Measurements from ENCODE around the gene RAB5B. TPM values are rescaled to one million over a fixed set of nuclear protein-coding genes. Genes with fewer than 3 reads are reported as not detected.

RAB5B gene
- total and polyA plus RNA-seq, 2 experiments from 2014 or later: 58.6 to 66.6 TPM

DNA sequence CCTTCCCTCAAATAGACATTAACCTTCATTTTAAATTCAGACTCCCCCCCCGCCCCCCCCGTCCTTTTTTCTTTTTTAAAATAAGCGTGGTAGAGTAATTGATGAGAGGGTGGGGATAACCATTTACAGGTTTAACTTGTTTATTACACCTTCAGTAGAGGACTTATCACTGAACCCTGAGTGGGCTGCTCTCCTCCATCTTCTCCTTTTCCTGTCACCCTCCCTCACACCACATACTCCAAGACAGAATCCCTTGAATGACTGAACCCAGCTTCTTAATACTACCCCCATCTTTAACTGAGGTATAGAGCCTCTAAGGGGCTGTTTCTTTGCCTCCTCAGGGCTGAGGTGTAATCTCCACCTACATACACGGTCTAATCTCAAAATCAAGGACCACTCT, 43.3 kb downstream of the RAB5B start:
- TF ChIP-seq EZH2phosphoT487 (IDR thresholded peaks at IDR 0.05; ENCODE audit: insufficient read depth, low read depth): no peak
- TF ChIP-seq EZH2 (IDR thresholded peaks at IDR 0.05; ENCODE audit: insufficient read depth, poor library complexity, severe bottlenecking): no peak
- whole genome bisulfite sequencing, 2 experiments (ENCODE audit: low coverage in 1 of 2, low lambda C conversion rate in 2 of 2, missing lambda C conversion rate in 2 of 2): 94 to 97% methylated on average over 4 of the region's 4 CpGs

DNA sequence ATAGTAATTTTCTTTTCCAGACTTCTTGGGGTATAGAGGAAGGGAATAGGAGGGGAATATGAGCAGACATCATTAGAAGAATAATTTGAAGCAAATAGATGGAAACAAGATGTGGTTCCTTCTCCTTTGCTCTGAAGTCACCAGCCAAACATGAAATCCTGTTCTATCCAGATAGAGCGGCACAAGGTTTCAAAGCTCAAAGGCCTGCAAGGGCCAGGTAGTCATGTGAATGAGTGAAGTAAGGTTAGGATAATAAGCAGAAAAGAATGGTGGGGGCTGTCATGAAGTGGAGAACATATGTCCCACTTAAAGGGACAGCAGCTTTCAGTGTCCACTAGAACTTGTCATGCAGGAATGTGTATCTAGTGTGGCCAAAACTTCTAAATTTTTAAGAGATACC, 44.5 kb downstream of the RAB5B start:
- 100% methylated on average over 1 of the region's 1 CpG for WGBS, 2 experiments (ENCODE audit: low coverage in 1 of 2, low lambda C conversion rate in 2 of 2, missing lambda C conversion rate in 2 of 2)
- H3K27ac ChIP-seq: no peak overlapping the region
- H3K79me2 ChIP-seq (ENCODE audit: insufficient read depth): no peaks in the 10 kb centered on the region

More for the DNA sequence above, 43.3 kb downstream of the RAB5B start:
- Histone ChIP-seq H3K27me3 (replicated peaks; ENCODE audit: insufficient read depth) (no peaks in the 10 kb centered on the region), H3F3A (ENCODE audit: insufficient read depth) (no peaks in the 10 kb centered on the region), H3K4me1 (ENCODE audit: insufficient read depth) (no peaks in the 10 kb centered on the region), H3K36me3 (ENCODE audit: low read depth) (no peaks in the 10 kb centered on the region), H3K79me2 (ENCODE audit: insufficient read depth) (no peaks in the 10 kb centered on the region), H3K9me2 (ENCODE audit: insufficient read depth) (no peaks in the 10 kb centered on the region), H3K9ac (no peak overlapping the region), H2AFZ (no peak overlapping the region), H4K20me1 (ENCODE audit: insufficient read depth) (no peaks in the 10 kb centered on the region), H3K4me3 (no peak overlapping the region), H3K9me3 (ENCODE audit: low read depth) (no peaks in the 10 kb centered on the region), H3K4me2 (ENCODE audit: unreplicated experiment) (no peak overlapping the region), H3K27ac (no peak overlapping the region)
- no peak for DNase-seq
- in situ Hi-C loops (cut with MboI): no loop called here

DNA sequence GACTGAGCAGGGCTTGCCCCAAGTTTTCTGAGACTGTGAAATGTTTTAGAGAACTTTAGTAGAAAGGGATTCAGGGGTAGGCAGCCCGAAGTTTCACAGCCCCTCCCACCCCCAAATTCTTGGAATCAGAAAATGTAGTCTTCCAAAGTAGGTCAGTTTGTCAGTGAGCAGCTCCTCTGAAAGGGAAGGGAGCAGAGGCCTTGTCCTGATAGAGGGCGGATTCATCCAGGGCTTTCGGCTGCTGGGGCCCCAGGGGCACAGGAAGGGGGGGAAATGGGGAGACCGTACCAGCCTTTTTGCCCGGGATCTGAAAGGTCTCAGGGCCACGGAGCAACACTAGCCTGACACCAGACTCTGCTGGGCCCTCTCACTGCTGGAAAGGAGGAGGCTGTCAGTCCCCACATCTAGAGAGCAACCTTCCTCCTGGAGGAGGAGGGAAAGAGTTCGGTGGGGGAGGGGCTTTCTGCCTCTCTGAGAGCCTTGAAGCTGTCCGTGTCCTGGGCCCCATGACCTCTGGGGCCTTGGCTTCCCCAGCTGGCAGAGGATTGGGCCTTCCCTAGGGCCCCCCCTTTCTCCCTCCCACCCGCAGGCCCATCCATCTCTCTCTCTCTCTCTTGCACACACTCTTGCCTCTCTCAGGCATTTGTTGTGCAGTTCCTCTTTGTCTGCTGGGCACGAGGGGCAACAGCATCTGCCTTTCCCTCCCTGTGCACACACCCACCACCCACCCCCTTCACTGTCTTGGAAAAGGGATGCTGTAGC, 46.7 kb downstream of the RAB5B start, which contains the start of gene IKZF4:
TSS of gene IKZF4 (plus strand) at position 621 of the 762 bp plus-strand sequence. CDS start 451 bp downstream, outside the sequence.
- no peak for DNase-seq
- Histone ChIP-seq H3K4me3 (no peak within 1 kb of the TSS), H3K4me1 (ENCODE audit: insufficient read depth) (no peaks in the 10 kb centered on the region), H3F3A (ENCODE audit: insufficient read depth) (no peaks in the 10 kb centered on the region), H4K20me1 (ENCODE audit: insufficient read depth) (no peaks in the 10 kb centered on the region), H3K9me2 (ENCODE audit: insufficient read depth) (no peaks in the 10 kb centered on the region), H2AFZ (no peak within 1 kb of the TSS), H3K4me2 (ENCODE audit: unreplicated experiment) (no peak within 1 kb of the TSS), H3K27ac (no peak within 1 kb of the TSS), H3K27me3 (replicated peaks; ENCODE audit: insufficient read depth) (no peaks in the 10 kb centered on the region), H3K79me2 (ENCODE audit: insufficient read depth) (no peaks in the 10 kb centered on the region), H3K9ac (no peak within 1 kb of the TSS), H3K9me3 (ENCODE audit: low read depth) (no peaks in the 10 kb centered on the region), H3K36me3 (ENCODE audit: low read depth) (no peaks in the 10 kb centered on the region)
- 50 to 60% methylated on average over 7 to 10 of the region's 10 CpGs for WGBS, 2 experiments (ENCODE audit: low coverage in 1 of 2, low lambda C conversion rate in 2 of 2, missing lambda C conversion rate in 2 of 2)
- no peak for TF ChIP-seq EZH2 (IDR thresholded peaks at IDR 0.05; ENCODE audit: insufficient read depth, poor library complexity, severe bottlenecking)
- TF ChIP-seq EZH2phosphoT487 (IDR thresholded peaks at IDR 0.05; ENCODE audit: insufficient read depth, low read depth): no peak
- in situ Hi-C loops (cut with MboI): no loop called here

More for the DNA sequence above, 44.5 kb downstream of the RAB5B start:
- TF ChIP-seq EZH2 (IDR thresholded peaks at IDR 0.05; ENCODE audit: insufficient read depth, poor library complexity, severe bottlenecking): no peak
- Histone ChIP-seq H3K9me3 (ENCODE audit: low read depth) (no peaks in the 10 kb centered on the region), H3K4me1 (ENCODE audit: insufficient read depth) (no peaks in the 10 kb centered on the region), H4K20me1 (ENCODE audit: insufficient read depth) (no peaks in the 10 kb centered on the region), H3K4me2 (ENCODE audit: unreplicated experiment) (no peak overlapping the region), H3F3A (ENCODE audit: insufficient read depth) (no peaks in the 10 kb centered on the region), H3K27me3 (replicated peaks; ENCODE audit: insufficient read depth) (no peaks in the 10 kb centered on the region), H2AFZ (no peak overlapping the region), H3K4me3 (no peak overlapping the region), H3K36me3 (ENCODE audit: low read depth) (no peaks in the 10 kb centered on the region), H3K9me2 (ENCODE audit: insufficient read depth) (no peaks in the 10 kb centered on the region), H3K9ac (no peak overlapping the region)
- in situ Hi-C loops (cut with MboI): no loop called here
- no peak for DNase-seq

- no peaks in the 10 kb centered on the region for H3K9me2 ChIP-seq (ENCODE audit: insufficient read depth)
- no peaks in the 10 kb centered on the region for H3K36me3 ChIP-seq (ENCODE audit: low read depth)
- no peak overlapping the region for H3K9ac ChIP-seq
- no peaks in the 10 kb centered on the region for H4K20me1 ChIP-seq (ENCODE audit: insufficient read depth)
- no peaks in the 10 kb centered on the region for H3K79me2 ChIP-seq (ENCODE audit: insufficient read depth)
- no peak overlapping the region for H2AFZ ChIP-seq
- 73 to 77% methylated on average over 2 of the region's 2 CpGs for WGBS, 2 experiments (ENCODE audit: low coverage in 1 of 2, low lambda C conversion rate in 2 of 2, missing lambda C conversion rate in 2 of 2)
- DNase-seq: no peak
- no peak overlapping the region for H3K4me3 ChIP-seq
- H3K9me3 ChIP-seq (ENCODE audit: low read depth): no peaks in the 10 kb centered on the region
- TF ChIP-seq EZH2phosphoT487 (IDR thresholded peaks at IDR 0.05; ENCODE audit: insufficient read depth, low read depth) (no peak), EZH2 (IDR thresholded peaks at IDR 0.05; ENCODE audit: insufficient read depth, poor library complexity, severe bottlenecking) (no peak)
- no peaks in the 10 kb centered on the region for H3K4me1 ChIP-seq (ENCODE audit: insufficient read depth)
- H3K27me3 ChIP-seq (replicated peaks; ENCODE audit: insufficient read depth): no peaks in the 10 kb centered on the region
- no peak overlapping the region for H3K4me2 ChIP-seq (ENCODE audit: unreplicated experiment)
- H3K27ac ChIP-seq: no peak overlapping the region
- in situ Hi-C loops (cut with MboI): no loop called here
- no peaks in the 10 kb centered on the region for H3F3A ChIP-seq (ENCODE audit: insufficient read depth)
Observed at GRCh38 chr12:56021889-56022497, 48.1 kb downstream of the RAB5B start.

Data from GM23248 (cell line).